Measurements from ENCODE around the gene CLCN7. TPM values are rescaled to one million over a fixed set of nuclear protein-coding genes. Genes with fewer than 3 reads are reported as not detected.

The CLCN7 gene
- total RNA-seq, 1 donor from 2014 or later, result 69.9 TPM

DNA sequence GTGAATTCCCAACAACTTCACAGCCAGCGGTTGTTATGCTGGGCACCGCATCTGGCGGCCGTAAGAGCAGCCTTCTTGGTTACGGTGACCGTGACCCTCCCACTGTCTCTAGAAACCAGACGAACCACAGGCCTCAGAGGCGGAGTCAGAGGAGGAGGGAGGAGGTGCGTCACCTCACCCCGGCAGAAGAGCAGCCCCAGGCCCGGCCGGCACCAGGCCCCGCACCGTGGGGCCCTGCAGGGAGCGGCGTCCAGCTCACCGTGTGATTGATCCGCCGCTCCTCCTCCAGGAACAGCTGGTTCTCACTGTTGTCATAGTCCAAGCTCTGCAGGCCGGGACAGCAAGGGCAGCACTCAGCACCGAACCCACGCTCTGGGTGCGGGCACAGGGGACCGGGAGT is 13.7 kb downstream of the CLCN7 start:
- no peak for DNase-seq

DNA sequence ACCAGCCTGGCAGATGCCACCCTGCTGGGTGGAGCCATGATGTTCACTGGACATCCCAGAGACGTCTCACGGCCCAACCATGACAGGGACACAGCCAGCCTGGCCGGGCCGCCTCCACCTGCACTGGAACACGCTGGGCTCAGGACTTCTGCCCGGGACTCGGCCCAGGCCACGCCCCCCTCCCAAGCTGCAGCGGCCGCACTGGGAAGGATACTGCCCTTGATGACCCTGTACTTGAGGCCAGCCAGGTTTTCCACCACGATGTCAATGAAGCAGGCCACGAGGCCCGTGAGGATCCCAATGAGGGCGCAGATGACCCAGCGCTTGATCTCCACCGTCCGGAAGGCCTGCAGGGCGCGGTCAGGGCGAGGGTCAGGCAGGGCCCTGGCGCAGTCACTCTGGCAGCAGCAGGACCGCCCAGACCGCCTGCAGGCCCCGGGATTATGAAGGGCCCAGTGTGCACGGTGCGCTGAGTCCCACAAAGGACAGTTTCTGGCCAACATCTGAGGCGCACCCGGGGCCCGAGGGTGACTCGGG is 14.2 kb downstream of the CLCN7 start:
- DNase-seq, result no peak

DNA sequence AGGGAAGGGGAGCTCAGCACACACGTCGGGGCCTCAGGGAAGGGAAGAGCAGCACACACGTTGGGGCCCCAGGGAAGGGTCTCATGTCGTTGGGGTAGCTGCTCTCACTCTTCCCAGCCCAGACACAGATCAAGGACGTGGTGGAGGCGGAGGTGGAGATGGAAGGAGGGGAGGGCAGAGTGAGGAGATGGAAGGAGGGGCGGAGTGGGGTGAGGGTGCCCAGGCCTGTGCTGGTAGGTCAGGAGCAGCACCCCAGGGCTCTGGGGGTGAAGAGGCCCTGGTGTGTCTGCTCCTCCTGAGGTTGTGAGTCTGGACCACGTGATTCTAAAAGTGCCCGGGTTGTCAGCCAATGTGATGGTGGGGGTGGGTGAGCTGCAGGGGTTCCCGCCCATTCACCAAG is 14.9 kb downstream of the CLCN7 start:
- DNase-seq, result no peak

DNA sequence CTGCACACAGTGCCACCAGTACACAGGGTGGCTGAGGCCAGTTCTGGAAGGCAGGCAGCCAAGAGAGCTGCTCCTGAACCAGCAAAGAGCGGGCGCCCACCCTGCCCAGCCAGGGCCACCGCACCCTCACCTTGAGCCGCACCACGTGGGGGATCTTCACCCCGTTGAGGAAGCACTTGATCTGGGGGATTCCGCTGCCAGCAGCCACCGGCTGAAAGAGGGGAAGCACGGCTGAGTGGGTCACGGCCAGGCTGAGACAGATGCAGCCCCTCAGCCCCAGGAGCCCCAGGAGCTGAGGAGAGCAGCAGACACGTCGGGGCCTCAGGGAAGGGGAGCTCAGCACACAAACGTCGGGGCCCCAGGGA is 15.9 kb downstream of the CLCN7 start:
- no peak for DNase-seq

DNA sequence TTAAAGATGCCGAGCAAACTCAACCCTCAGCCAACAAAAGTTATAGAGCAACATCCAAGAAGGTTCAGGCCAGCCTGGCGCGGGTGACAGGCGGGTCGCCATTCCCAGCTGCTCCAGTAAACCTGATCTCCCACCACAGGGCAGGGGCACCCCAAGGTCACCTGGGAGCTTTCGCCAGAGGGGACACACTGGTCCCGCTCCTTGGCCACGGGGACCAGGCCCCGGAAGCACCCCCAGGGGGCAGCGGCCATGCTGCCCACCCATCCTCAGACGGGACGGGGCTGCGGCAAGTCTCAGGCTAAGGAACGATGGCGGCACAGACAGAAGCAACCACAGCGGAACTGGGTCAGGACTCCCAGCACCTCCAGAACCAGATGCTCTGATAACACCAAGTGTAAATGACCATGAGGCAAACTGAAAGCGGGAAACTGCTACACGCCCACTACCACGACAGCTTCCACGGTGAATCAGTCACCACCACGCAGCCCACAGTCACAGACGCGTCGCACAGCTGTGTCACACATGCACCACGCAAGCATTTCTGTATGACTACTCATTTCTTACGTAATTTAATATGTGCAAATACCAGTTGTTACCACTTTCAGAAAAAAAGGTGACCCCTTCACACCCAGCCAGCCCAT is 16.4 kb downstream of the CLCN7 start:
- no peak for DNase-seq

DNA sequence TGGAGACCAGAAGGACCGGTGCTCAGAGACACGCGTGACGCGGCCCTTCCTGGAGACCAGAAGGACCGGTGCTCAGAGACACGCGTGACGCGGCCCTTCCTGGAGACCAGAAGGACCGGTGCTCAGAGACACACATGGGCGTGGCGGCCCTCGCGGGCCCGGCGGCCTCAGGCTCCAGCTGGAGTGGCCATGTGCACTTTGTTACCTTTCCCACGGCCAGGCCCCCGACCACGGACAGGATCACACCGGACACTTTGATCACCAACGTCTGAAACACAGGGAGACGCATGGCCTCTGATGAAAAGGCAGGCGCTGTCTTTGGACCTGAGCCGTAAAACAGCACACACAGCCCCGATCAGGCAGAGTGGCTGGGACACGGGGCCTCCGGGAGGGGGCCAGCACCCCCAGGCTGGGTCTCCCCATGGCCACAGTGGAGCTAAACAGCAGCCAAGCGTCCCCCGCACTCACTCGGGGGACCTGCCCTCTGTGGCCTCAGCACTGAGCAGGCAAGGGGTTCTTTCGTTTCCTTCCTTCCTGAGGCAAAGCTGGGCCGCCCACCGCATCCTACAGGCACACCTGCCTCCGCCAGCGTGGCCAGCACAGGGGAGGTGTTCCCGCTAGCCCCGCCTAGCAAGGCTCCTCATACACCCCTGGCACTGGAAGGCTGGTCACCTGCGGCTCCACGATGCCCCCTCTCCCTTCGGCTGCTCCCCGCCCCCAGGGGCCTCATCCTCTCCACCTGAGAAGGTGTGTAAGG is 17.2 kb downstream of the CLCN7 start:
- DNase-seq, result no peak

DNA sequence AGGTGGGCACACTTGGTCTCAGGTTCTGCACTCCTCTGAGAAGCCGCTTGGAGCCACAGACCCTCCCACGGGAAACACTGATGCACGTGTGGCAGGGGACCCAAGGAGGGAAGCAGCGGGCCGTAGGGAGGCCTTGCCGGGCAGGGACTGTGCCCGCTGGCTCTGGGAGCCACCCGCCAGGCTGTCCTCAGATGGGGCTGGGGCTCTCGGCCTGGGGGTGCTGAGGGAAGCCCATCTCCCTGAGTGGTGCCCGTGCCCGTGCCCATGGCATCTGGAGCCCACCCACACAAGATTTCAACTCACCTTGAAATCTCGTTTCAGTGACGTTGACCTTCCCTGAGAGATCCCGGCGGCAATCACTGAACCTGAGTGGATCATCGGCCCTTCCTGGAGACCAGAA is 17.9 kb downstream of the CLCN7 start:
- no peak for DNase-seq

DNA sequence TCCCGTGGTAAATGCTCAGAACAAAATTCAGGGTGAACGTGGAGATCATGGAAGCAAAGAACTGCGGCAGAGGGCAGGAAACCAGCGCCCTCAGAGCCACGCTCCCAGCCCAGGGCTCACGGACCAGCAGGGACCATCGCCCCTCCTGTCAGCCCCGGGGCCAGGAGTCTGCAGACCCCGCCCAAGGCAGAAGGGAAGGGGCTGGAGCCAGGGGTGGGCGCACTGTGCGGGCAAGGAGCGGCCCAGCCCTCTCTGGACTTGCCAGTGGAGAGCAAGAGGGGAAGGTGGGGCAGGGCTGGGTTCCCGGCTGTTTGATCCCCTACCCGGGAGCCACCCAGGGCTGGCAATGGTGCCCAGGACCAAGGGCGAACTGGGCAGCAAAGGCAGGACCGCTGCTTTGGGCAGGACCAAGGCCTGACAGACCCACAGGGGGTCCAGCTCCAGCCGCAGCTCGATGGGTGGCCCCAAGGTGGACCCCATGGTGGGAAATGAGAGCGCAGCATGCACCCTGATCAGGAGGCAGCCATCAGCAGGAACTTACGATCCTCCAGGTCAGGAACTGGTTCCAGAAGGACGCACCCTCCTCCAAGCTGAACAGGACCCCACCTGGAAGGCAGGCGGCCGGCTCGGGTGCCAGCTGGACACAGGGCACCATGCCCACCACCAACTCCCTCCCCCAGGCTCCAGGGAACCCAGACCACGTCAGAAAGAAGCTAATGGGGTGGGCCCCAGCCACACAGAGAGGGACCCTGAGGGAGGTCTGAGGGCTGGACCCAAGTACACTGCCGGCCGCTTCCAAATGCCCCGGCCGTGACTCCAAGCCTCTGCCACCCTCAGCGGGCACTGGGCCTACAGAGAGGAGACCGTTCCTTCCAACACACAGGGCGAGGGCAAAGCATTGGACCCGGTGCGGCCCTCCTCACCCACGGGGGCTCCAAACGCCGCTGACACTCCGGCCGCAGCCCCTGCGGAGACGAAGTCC is 19.3 kb downstream of the CLCN7 start:
- DNase-seq, result no peak

DNA sequence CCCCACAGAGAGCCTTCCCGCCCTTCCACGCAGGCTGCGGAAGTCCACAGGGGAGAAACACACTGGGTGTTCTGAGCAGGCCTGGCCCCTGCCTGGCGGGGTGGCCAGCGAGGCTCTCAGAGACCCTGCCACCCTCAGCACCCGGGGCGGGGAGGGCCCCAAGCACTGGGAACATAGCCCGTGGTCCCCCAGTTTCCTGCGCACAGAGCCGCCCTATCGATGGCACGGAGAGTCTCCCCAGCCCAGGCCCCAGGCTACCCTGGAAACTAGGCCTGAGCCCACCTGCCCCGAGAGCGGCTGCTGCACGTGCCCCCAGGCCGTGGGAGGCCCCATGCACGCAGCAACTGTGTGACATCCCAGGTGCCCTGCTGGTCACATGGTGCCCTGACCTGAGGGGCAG is 20.3 kb downstream of the CLCN7 start:
- no peak for DNase-seq

DNA sequence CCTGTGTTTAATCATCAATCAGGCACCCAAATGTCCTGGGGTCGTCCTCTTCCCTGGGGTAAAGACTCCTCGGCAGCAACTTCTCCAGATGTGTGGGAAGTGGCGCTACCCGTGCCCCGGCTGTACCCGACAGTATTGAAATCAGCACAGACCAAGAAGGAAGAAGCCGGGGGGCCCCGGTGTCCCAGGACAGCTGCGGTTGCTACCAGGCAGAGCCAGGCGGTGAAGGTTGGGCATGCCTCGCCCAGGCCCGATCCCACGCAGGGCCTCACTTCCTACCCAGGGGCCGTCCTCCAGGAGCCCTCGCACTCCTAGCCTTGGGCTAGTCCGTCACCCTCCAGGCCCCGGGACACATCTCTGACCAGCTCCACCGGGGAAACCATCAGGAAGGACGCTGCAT is 21.5 kb downstream of the CLCN7 start:
- DNase-seq, result no peak

DNA sequence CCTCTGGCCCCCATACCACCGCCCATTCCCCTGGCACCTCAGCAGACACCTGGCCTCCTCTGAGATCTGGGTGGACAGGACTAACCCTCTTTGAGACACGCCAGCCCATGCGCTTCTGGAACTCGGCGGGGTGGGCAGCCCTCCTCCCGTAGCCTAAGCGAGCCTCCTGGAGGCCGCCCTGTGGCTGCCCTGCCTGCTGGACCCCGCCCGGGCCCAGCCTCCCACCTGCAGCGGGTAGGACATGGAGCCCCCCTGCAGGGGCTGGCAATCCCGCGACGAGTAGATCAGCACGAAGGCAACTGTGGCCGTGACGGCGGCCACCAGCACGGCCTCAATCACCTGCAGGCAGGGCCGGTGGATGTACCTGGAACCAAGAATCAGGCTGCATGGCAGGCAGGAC is 22.3 kb downstream of the CLCN7 start:
- no peak for DNase-seq

DNA sequence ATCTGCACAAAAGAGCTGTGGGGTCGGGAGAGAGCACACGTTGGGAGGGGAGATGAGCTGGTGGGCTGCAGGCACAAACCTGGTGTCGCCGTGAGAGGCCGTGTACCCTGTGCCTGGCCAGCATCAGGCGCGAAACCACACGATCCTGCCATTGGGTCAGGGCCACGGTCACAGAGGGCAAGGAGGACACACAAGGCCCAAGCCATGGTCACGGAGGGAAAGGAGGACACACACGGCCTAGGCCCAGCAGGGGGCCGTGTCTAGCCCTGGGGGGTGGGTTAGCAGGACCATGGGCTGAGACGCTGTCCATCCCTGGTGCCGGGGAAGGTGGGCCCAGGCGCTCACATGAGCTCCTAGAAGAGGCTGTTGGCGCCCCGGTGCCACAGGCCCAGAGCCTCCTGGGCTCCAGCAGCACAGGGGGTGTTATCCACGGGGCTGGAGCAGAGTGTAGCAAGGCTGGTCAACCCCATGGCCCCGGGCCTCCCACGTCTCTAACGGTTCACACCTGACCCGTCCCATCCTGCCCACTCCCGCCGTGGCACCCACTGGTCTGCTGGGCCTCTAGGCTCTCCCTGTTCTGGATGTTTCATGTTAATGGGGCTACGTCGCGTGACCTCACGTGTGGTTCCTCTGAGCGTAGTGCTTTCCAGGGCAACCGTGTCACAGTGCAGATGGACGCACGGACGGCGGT is 23.0 kb downstream of the CLCN7 start:
- no peak for DNase-seq

DNA sequence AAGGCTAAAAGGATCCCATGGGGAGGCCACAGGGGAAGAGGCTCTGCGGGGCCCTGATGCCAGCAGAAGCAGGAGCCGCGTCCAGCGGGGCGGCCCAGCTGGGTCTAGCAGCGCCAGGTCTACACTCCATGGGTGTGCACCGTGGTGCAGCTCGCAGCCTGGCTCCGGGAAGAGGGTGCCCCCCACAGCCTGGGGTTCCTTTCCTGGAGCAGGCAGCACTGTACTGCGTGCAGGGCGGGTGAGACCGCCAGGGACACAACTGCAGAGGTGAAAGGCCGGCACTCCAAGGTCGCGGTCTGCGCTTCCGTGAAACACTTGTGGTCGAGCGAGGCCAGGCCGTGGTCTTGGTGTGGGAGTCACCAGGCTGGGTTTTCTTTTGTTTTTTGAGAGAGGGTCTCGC is 24.0 kb downstream of the CLCN7 start:
- DNase-seq, result no peak

DNA sequence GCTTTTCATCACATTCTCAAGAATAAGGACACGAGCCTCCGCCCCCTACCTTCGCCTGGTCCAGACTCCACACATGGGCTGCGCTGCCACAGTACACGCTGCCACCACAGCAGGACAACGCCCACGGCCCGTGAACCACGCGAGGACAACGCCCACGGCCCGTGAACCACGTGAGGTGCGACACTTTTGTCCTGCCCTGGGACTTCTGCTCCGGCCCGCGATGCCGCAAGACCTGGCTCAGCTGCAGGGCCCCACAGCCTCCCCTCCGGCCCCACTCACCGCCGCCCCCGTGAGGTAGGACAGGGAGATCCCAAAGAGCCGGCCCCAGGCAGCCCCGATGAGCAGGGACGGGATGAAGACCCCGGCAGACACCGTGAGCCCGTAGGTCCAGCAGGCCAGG is 24.6 kb downstream of the CLCN7 start:
- DNase-seq, result no peak

DNA sequence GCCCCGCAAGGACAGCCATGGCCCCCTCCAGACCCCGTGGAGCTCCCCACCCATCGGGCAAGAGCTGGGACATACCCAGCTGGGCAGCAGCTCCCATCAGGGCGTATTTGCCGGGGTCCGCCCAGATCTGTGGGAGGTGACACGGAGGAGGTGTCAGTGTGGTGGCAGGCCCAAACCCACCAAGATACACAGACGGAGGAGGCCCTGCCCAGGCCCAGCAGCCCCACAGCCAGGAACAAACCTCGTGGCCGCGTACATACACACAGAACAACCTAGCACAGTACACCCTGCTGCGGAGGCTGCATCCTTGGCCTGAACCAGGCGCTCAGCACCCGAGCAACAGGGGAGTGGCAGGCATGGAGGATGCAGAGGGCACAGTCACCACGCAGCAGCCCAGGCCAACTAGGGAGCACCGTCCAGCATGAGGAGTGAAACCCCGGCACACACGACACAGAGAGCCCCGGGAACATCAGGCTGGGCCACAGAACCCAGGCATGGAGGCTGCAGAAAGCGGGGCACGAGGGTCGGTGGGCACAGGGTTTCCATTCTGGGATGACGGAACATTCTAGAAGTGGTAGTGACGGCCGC is 25.5 kb downstream of the CLCN7 start:
- no peak for DNase-seq

DNA sequence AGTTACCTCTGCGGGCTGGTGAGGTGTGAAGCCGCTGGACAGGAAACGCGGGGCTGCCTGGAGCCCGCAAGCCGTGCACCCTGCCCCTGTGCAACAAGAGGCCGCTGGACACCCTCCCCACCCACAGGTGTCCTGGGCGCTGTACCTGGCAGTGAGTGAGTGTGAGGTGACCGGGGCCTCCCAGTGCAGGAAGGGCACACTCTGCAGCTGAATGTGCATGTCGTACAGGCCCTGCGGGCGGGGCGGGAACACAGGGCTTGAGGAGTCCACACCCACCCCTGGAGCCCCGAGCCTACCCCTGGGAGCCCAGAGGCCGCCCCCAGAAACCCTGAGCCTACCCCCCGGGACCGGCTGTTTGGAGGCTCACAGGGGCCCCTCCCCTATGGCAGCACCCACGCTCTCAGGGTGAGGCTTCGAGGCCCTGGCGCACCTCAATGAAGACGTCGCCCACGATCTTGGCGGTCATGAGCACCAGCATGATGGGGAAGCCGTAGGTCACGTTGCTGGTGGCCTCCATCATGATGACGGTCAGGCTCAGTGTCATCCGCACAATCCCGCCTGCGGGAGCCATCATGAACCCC is 26.2 kb downstream of the CLCN7 start:
- DNase-seq, result no peak

DNA sequence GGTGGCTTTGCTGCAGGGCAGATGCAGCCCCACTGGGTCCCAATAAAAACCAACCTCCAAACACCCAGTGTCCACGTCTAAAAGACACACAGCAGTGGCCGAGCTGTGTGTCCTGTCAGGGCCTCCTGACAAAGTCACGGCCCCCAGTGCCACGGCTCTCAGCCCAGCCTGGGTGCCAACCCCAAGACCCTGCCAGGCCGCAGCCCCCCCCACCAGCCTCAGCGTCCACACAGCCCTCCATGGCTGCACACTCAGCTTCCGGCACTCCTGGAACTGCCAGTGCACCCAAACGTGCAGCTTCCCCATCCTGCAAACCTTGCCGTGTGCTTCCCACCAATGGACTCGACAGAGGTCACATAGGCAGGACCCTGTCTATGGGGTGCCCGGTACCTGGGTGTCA is 26.9 kb downstream of the CLCN7 start:
- DNase-seq, result no peak

DNA sequence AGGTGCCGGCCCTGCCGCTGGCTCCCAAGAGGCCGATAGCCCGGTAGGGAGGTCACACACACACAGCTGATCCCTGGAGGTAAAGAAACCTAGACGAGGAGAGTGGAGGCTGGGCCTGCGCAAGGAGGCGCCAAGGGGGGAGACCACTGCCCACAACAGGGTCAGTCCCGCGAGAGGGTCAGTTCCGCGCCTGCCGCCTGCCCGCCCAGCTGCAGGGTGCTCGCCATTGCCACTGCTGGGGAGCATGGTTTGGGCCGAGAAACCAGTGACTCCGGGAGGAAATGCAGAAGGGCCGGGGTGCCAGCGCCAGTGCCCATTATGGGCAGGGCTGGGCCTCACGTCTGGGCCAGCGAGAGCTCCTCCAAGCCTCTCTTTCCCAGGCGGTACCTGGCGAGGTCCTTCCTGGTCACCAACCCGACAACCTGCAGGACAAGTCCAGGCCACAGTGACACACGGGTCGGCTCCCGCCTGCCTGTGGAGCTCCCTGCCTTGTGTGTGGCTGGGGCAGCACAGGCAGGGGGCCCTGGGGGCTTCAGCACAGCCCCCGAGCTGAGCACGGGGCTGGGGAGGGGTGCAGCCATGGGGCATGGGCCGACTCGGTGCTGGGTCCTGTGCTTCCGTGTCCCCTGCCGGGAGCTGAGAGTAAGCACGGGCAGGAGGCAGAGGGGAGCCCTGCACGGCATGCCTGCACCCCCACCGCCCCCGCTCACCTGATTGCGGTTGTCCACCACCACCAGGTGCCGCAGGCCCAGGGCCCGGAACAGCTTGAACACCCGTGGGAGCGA is 28.3 kb downstream of the CLCN7 start:
- DNase-seq, result no peak

DNA sequence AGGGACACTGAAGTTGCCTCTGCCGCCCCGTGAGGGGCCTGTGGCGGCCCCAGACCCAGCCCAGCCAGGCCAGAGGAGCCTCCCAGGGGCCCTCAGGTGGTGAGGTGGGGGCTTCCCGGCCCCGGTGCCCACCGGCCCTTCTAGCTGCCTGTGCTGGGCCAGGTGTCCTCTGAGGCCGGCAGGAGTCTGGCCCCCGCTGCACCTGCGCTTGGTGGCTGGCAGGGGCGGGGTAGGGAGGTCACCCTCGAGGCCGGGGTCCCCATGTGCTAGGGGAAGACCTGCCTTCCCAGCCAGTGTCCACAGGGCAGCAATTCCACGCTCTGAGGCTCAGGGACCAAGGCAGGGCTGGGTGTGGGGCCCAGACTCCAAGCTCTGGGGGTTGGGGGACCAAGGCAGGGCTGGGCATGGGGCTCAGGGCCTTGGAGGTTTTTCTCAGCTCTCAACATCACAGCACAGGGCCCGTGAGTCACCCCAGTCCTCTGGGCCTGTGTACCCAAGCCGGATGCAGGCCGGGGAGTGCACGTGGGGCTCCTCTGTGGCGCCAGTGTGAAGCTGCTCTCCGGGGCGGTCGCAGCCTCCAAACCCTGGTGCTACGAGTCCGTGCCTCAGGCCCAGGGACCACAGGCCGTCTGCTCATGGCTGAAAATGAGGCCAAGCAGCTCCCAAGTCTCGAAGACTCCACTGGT is 29.2 kb downstream of the CLCN7 start:
- DNase-seq, result no peak

Data from dermis blood vessel endothelial cell (primary cell).